Central memory CD8-positive, alpha-beta T cell (primary cell): Measurements from ENCODE around the gene PTPN6.

Experiments used
- ATAC-seq: fragments of 150-1000 bp; cut with Tn5 transposase; replicated peaks from 2 replicates; pipeline ENCODE4 v1.10.0; 2022; ENCODE audit warnings: mild to moderate bottlenecking, moderate FRiP score, moderate number of reproducible peaks; ENCODE audit not compliant: poor library complexity, severe bottlenecking; ENCODE audit errors: extremely low read depth
- DNase-seq, 2 donors: peaks; one replicate each; pipeline ENCODE4 v3.0.0; 2021; ENCODE audit warnings: low spot score in 2 of 2
- H3K27ac Mint-ChIP-seq: one replicate; pipeline ENCODE4 v1.8.0; 2022; ENCODE audit warnings: low read depth, mild to moderate bottlenecking, moderate library complexity, mixed read lengths
- H3K27me3 Mint-ChIP-seq: one replicate; pipeline ENCODE4 v1.8.0; 2022; ENCODE audit warnings: mixed read lengths
- H3K36me3 Mint-ChIP-seq: one replicate; pipeline ENCODE4 v1.8.0; 2022; ENCODE audit warnings: mild to moderate bottlenecking, moderate library complexity, mixed read lengths; ENCODE audit not compliant: insufficient read depth
- H3K4me1 Mint-ChIP-seq: one replicate; pipeline ENCODE4 v1.8.0; 2022; ENCODE audit warnings: mixed read lengths
- H3K4me3 Mint-ChIP-seq: one replicate; pipeline ENCODE4 v1.8.0; 2022; ENCODE audit warnings: mild to moderate bottlenecking, moderate library complexity, mixed read lengths
- H3K9me3 Mint-ChIP-seq: one replicate; pipeline ENCODE4 v1.8.0; 2022; ENCODE audit warnings: mixed read lengths

The PTPN6 gene

DNA sequence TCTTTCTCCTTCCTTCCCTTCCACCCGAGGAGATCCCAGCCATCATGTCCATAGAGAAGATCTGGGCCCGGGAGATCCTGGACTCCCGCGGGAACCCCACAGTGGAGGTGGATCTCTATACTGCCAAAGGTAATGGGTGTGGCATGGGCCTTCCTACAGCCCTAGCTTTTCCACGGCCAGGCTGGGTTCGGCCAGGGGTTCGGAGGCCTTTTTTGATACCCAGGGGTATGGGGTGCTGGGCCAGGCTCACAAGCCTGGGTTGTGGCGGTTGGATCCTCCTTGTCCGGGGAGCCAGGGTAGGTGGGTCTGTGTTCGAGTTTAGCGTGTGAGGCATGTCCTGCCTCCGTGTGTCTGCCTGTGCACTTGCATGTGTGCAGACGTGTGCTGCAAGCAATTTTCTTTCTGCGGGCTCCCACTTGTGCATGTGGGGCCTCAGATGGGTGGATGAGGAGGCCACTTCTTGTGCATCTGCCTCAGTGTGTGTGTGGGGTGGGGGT is 35.3 kb upstream of the PTPN6 start:
- DNase-seq (no peak), ATAC-seq (no peak)
- Mint-ChIP-seq H3K4me3 (peak overlapping the region; percentile 88), H3K27me3 (no peaks in the 10 kb centered on the region), H3K4me1 (peaks cover 42% of the 10 kb centered on the region), H3K27ac (peak overlapping the region; percentile 89), H3K36me3 (peaks cover 24% of the 10 kb centered on the region), H3K9me3 (no peaks in the 10 kb centered on the region)

DNA sequence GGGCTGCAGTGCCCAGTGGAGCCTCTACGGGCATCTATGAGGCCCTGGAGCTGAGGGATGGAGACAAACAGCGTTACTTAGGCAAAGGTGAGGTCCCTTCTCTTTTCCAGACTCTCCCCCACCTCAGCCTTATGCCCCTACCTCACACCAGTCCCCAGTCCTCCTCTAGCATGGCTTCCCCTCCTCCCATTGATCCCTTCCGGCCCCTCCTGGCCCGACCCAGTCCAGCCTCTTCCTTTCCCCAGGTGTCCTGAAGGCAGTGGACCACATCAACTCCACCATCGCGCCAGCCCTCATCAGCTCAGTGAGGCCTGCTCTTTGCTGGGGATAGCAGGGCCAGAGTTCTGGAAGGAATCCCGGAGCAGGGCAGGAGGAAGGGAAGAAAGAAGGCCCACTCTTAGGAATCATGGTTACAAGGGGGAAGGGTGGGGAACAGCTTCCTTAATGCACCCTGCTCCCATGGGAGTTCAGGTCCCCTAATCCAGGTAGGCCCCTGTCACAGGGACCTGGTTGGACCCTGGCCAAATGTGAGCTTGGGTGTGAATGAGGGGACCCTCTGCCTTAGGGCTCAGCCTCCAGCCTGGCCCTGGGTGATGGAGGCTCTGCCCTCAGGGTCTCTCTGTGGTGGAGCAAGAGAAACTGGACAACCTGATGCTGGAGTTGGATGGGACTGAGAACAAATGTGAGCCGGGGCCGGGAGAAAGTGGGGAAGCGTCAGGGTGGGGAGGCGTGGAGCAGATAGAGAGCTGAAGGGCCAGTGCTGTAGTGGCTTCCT is 34.5 kb upstream of the PTPN6 start:
- DNase-seq (no peak), ATAC-seq (no peak)
- Mint-ChIP-seq H3K27me3 (no peaks in the 10 kb centered on the region), H3K36me3 (peaks cover 29% of the 10 kb centered on the region), H3K4me1 (peaks cover 42% of the 10 kb centered on the region), H3K27ac (peak overlapping the region; percentile 52), H3K4me3 (peak overlapping the region; percentile 88), H3K9me3 (no peaks in the 10 kb centered on the region)

DNA sequence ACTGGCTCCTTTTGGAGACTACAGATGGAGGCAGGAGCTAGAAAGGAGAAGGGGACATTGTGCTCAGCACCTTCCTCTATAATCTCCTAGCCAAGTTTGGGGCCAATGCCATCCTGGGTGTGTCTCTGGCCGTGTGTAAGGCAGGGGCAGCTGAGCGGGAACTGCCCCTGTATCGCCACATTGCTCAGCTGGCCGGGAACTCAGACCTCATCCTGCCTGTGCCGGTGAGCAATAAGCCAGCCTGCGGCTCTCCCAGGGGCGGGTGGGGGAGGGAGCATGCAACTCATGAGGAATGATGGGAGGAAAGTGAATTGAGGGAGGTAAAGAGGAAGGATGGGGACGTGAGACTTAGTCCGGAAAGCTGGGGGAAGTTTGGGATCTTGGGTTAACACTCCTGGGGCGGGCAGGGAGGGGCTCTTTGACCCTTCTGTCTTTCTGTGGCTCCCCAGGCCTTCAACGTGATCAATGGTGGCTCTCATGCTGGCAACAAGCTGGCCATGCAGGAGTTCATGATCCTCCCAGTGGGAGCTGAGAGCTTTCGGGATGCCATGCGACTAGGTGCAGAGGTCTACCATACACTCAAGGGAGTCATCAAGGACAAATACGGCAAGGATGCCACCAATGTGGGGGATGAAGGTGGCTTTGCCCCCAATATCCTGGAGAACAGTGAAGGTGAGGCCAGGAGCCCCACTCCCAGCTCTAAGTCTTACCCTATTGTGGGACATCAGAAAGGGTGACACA is 33.5 kb upstream of the PTPN6 start:
- no peak overlapping the region for H3K27ac Mint-ChIP-seq
- no peak overlapping the region for H3K4me3 Mint-ChIP-seq
- H3K36me3 Mint-ChIP-seq = peaks cover 33% of the 10 kb centered on the region
- no peak for DNase-seq
- no peaks in the 10 kb centered on the region for H3K27me3 Mint-ChIP-seq
- no peaks in the 10 kb centered on the region for H3K9me3 Mint-ChIP-seq
- peaks cover 40% of the 10 kb centered on the region for H3K4me1 Mint-ChIP-seq
- no peak for ATAC-seq

DNA sequence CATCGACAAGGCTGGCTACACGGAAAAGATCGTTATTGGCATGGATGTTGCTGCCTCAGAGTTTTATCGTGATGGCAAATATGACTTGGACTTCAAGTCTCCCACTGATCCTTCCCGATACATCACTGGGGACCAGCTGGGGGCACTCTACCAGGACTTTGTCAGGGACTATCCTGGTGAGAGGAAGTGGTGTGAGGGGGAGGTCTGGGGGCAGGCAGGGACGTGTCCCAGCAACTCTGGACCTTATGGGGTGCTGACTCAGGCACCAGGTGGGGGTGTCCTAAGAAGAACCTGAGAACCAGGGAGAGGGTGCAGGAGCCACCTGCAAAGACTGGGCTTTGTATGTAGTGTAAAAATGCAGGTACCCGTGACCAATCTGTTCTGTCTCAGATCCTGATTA is 31.6 kb upstream of the PTPN6 start:
- no peak overlapping the region for H3K27ac Mint-ChIP-seq
- no peak overlapping the region for H3K4me3 Mint-ChIP-seq
- H3K4me1 Mint-ChIP-seq = peaks cover 32% of the 10 kb centered on the region
- no peak for DNase-seq
- H3K36me3 Mint-ChIP-seq = peaks cover 37% of the 10 kb centered on the region
- no peaks in the 10 kb centered on the region for H3K27me3 Mint-ChIP-seq
- H3K9me3 Mint-ChIP-seq = no peaks in the 10 kb centered on the region
- no peak for ATAC-seq

DNA sequence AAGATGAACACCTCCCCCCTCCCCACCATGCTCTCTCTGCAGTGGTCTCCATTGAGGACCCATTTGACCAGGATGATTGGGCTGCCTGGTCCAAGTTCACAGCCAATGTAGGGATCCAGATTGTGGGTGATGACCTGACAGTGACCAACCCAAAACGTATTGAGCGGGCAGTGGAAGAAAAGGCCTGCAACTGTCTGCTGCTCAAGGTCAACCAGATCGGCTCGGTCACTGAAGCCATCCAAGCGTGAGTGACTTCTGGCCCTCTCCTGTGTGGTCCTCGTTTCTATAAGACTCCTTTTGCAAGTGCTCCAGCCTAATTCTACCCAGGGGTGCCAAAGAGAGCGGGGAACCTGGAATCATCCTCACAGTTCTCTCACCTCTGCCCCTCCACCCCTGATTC is 29.6 kb upstream of the PTPN6 start:
- Mint-ChIP-seq H3K36me3 (peaks cover 38% of the 10 kb centered on the region), H3K27ac (no peak overlapping the region), H3K4me3 (no peak overlapping the region), H3K4me1 (peaks cover 22% of the 10 kb centered on the region), H3K27me3 (no peaks in the 10 kb centered on the region), H3K9me3 (no peaks in the 10 kb centered on the region)
- DNase-seq = no peak
- no peak for ATAC-seq

DNA sequence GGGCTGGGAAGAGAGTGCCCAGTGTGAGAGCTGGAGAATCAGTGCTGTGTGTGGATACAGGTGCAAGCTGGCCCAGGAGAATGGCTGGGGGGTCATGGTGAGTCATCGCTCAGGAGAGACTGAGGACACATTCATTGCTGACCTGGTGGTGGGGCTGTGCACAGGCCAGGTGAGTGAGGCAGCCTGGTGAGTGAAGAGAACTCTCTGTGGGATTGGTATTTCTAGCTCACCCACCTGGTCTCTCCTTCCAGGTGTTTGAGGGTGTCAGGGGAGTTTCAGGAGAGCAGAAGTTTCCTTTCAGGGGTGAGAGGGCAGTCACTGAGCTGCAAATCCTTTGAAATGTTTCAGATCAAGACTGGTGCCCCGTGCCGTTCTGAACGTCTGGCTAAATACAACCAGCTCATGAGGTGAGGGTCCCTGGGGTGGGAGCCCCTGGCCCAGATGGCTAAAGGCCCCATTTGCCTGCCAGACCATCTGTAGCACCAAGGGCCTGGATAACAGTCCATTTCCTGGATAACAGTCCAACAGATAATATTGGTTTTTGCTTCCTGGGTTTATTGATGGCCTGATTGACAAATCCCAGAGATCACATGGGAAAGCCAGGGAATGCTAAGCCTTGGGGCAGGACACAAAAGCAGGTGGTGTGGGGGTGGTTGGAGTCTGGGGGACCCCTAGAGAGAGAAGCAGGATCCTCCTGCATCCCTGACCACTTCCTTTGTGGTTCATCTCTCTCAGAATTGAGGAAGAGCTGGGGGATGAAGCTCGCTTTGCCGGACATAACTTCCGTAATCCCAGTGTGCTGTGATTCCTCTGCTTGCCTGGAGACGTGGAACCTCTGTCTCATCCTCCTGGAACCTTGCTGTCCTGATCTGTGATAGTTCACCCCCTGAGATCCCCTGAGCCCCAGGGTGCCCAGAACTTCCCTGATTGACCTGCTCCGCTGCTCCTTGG is 28.9 kb upstream of the PTPN6 start:
- ATAC-seq (no peak), DNase-seq (no peak)
- H3K4me3 Mint-ChIP-seq = no peak overlapping the region
- peaks cover 36% of the 10 kb centered on the region for H3K36me3 Mint-ChIP-seq
- H3K9me3 Mint-ChIP-seq = no peaks in the 10 kb centered on the region
- peaks cover 22% of the 10 kb centered on the region for H3K4me1 Mint-ChIP-seq
- H3K27ac Mint-ChIP-seq = no peak overlapping the region
- H3K27me3 Mint-ChIP-seq = no peaks in the 10 kb centered on the region

DNA sequence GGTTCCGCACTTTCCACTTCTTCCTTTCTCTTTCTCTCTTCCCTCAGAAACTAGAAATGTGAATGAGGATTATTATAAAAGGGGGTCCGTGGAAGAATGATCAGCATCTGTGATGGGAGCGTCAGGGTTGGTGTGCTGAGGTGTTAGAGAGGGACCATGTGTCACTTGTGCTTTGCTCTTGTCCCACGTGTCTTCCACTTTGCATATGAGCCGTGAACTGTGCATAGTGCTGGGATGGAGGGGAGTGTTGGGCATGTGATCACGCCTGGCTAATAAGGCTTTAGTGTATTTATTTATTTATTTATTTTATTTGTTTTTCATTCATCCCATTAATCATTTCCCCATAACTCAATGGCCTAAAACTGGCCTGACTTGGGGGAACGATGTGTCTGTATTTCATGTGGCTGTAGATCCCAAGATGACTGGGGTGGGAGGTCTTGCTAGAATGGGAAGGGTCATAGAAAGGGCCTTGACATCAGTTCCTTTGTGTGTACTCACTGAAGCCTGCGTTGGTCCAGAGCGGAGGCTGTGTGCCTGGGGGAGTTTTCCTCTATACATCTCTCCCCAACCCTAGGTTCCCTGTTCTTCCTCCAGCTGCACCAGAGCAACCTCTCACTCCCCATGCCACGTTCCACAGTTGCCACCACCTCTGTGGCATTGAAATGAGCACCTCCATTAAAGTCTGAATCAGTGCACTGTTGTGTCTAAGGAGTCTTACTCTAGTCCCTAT is 28.0 kb upstream of the PTPN6 start:
- no peak for DNase-seq
- no peak overlapping the region for H3K4me3 Mint-ChIP-seq

DNA sequence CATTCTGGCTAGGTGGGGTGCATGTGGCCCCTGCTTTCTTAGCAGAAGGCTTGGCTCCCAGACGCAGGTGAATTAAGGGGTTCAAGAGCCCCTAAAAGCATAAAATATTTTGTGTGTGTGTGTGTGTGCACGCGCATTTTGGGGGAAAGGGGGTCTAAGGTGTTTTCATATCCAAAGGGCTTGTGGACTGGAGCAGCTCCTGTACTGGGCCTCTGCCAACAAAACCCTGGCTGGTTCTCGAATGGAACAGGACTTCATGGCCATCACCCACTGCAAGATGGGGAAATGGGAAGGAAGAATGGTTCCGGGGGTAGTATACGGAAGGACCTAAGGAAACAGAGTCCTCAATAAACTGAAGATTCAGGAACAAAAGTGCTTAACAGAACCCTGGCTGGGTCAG is 27.3 kb upstream of the PTPN6 start:
- peaks cover 30% of the 10 kb centered on the region for H3K36me3 Mint-ChIP-seq
- ATAC-seq (no peak), DNase-seq (no peak)
- H3K27ac Mint-ChIP-seq = no peak overlapping the region
- no peaks in the 10 kb centered on the region for H3K9me3 Mint-ChIP-seq
- no peaks in the 10 kb centered on the region for H3K27me3 Mint-ChIP-seq
- peaks cover 28% of the 10 kb centered on the region for H3K4me1 Mint-ChIP-seq
- peak overlapping the region; percentile 58 for H3K4me3 Mint-ChIP-seq

More for the DNA sequence above, 28.0 kb upstream of the PTPN6 start:
- Mint-ChIP-seq H3K4me1 (peaks cover 23% of the 10 kb centered on the region), H3K27ac (no peak overlapping the region), H3K27me3 (no peaks in the 10 kb centered on the region), H3K36me3 (peaks cover 33% of the 10 kb centered on the region), H3K9me3 (no peaks in the 10 kb centered on the region)
- no peak for ATAC-seq

DNA sequence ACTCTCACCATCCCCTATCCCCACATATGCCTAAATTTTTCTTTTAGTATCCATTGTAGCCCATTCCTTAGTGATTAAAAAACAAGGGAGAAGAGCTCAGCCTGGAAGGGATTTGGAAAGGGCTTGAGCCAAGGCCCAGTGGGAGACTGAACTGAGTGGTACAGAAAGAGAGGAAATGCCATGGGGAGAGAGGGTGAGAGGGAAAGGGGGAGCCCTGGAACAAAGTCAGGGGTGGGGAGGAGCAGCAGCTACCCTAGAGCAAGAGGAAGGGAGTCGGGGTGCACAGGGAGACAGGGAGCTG is 26.0 kb upstream of the PTPN6 start:
- H3K36me3 Mint-ChIP-seq = peaks cover 21% of the 10 kb centered on the region
- peak overlapping the region; percentile 58 for H3K4me3 Mint-ChIP-seq
- DNase-seq (no peak), ATAC-seq (no peak)
- H3K27me3 Mint-ChIP-seq = no peaks in the 10 kb centered on the region
- peak overlapping the region; percentile 12 for H3K27ac Mint-ChIP-seq
- no peaks in the 10 kb centered on the region for H3K9me3 Mint-ChIP-seq
- H3K4me1 Mint-ChIP-seq = peaks cover 41% of the 10 kb centered on the region

DNA sequence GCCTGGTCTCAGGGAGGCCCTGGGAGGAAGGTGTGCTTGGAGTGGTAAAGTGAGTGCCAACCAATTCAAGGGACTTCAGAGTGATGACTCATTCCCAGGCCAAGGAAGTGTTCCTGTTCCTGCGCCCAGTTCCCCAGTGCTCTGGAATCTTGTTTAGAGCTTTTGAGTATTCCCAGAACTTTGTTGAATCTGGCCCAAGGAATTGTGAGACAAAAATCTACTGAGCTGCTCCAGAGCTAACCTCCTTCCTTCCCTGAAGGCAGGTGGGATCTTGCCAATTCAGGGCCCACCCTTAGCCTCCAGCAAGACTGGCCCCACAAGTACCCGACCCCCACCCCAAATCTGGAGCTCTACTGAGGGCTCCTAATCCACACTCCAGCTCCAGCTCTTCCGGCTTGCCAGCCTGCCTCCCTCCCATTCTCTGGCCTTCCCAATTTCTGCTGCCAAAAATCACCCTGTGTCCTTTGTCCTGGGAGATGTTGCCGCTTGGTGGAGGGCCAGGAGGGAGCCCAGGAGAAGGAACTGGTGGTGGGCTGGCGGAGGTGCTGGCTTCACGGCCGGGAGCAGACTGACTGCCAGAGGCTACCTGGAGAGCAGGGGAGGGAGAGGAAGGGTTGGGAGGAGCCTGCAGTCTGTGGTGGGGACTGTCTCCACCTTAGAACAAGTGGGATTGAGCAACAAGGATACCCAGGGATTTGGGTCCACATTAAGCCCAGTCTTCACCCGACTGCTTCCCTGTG is 25.4 kb upstream of the PTPN6 start:
- Mint-ChIP-seq H3K9me3 (no peaks in the 10 kb centered on the region), H3K4me1 (peaks cover 45% of the 10 kb centered on the region), H3K4me3 (peak overlapping the region; percentile 83)

DNA sequence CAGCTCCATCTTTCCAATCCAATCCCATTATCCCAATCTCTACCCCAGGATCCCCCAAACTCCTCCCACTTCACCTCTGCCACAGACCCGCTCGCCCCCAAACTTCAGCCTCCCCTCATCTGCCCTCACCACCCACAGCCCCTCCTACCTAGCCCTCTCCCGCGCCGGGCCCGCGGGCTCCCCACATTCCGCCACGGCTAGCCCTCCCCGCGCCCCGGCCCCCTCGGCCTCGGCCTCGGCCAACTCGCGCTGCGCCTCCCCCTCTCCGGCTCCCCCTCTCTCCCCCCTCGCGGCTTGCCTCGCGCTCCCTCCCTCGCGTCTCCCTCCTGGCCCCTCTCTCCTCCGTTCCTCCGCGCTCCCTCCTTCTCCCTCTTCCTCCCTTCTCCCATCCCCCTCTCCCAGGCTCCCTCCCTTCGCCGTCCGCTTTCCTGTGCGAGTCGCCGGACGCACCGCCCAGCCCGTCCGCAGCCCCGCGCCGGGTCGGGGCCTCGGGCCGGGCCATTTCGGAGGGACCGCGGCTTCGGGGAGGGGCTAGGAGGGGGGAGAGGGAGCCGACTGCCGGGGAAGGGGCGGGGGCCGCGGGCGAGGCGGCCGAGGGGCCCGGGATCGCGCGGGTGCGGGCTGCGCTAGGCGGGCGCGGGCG is 23.7 kb upstream of the PTPN6 start, which contains the start of gene ATN1:
ATN1 (plus strand) TSS at position 581 of the 643 bp plus-strand sequence. CDS start 6,043 bp downstream, outside the sequence.
- DNase-seq (no peak), ATAC-seq (no peak)
- peak within 1 kb of the TSS; percentile 83 for H3K4me3 Mint-ChIP-seq
- peaks cover 51% of the 10 kb centered on the region for H3K4me1 Mint-ChIP-seq
- H3K27ac Mint-ChIP-seq = peak within 1 kb of the TSS; percentile 90
- no peaks in the 10 kb centered on the region for H3K27me3 Mint-ChIP-seq
- H3K36me3 Mint-ChIP-seq = peaks cover 12% of the 10 kb centered on the region
- H3K9me3 Mint-ChIP-seq = no peaks in the 10 kb centered on the region

More for the DNA sequence above, 25.4 kb upstream of the PTPN6 start:
- Mint-ChIP-seq H3K27ac (peak overlapping the region; percentile 12), H3K27me3 (no peaks in the 10 kb centered on the region), H3K36me3 (peaks cover 21% of the 10 kb centered on the region)
- ATAC-seq (no peak), DNase-seq (no peak)
